ENCODE data around the gene ATF3. TPM values are rescaled to one million over a fixed set of nuclear protein-coding genes. Genes with fewer than 3 reads are reported as not detected.

Gene ATF3
- total and polyA plus RNA-seq, 2 of the 4 experiments (the other 2 are of a cell fraction) = 9.9 to 12.3 TPM

DNA sequence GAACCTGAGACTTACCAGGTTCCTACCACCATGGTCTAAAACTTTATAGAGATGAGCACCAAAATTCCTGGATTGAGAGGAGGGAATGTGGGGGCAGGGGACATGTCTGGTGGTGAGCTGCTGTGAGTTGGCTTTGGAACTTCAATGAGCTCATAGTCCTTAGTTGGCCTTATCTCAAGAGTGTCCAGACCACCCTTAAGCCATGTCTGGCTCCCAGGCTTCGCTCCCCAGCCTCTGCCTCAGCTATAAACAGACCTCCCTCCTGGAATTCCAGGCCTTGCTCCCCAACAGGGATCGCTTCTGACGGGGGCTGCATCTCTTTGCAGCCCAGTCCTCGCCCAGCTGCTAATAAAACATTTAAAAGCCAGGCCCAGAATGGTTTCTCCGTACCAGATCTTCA, 19.5 kb downstream of the ATF3 start:
- 34% methylated on average over 2 of the region's 5 CpGs; no CpG with 5 or more reads in 1 of the 2 experiments for WGBS, 2 experiments (ENCODE audit: extremely low coverage in 2 of 2, insufficient read length in 1 of 2)

More for the DNA sequence above, 19.5 kb downstream of the ATF3 start:
- peaks cover 3% of the 10 kb centered on the region; the same call in 1 of the 2 replicates for H4K20me1 ChIP-seq (ENCODE audit: insufficient read depth, low read length)
- no peak overlapping the region for H4K5ac ChIP-seq (ENCODE audit: low read depth, low read length)
- H3K4me3 ChIP-seq (ENCODE audit: insufficient read depth, low read depth, low read length) = no peak overlapping the region
- H2BK20ac ChIP-seq (ENCODE audit: low read depth, low read length) = no peak overlapping the region
- no peak overlapping the region for H3K18ac ChIP-seq (ENCODE audit: low read depth, low read length)
- H3K23ac ChIP-seq (ENCODE audit: low read depth, low read length) = no peak overlapping the region
- H2AK5ac ChIP-seq (ENCODE audit: low read depth, low read length) = no peak overlapping the region
- H3K9me1 ChIP-seq (ENCODE audit: insufficient read depth, low read length) = peaks cover 7% of the 10 kb centered on the region; the same call in 1 of the 2 replicates
- no peaks in the 10 kb centered on the region for H3K9me3 ChIP-seq (ENCODE audit: control insufficient read depth, insufficient read depth, low read length)
- H3K4me1 ChIP-seq (ENCODE audit: control insufficient read depth, insufficient read depth, low read length) = peaks cover 1% of the 10 kb centered on the region; the same call in 1 of the 2 replicates
- H2AFZ ChIP-seq (replicated peaks; ENCODE audit: low read length, poor library complexity) = no peak overlapping the region
- dilution Hi-C loops (cut with HindIII; ENCODE audit: low sequenced_read_pairs, unreplicated experiment) = no loop called here
- no peak overlapping the region for H3K4me2 ChIP-seq (ENCODE audit: low read depth, low read length)
- ATAC-seq (ENCODE audit: low read depth) (no peak), DNase-seq (no peak)
- H2BK120ac ChIP-seq (ENCODE audit: low read depth, low read length) = no peak overlapping the region
- H3K56ac ChIP-seq (ENCODE audit: extremely low read depth, insufficient read depth, low read length) = no peak overlapping the region
- CTCF ChIA-PET = no interaction called here
- H3K36me3 ChIP-seq (ENCODE audit: control insufficient read depth, insufficient read depth, low read length) = no peaks in the 10 kb centered on the region
- no peak overlapping the region for H2BK15ac ChIP-seq (ENCODE audit: low read depth, low read length)
- TF ChIP-seq, protein P1, sequence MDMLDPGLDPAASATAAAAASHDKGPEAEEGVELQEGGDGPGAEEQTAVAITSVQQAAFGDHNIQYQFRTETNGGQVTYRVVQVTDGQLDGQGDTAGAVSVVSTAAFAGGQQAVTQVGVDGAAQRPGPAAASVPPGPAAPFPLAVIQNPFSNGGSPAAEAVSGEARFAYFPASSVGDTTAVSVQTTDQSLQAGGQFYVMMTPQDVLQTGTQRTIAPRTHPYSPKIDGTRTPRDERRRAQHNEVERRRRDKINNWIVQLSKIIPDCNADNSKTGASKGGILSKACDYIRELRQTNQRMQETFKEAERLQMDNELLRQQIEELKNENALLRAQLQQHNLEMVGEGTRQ (IDR thresholded peaks at IDR 0.05; ENCODE audit: low read depth, low read length) = no peak
- no peak for TF ChIP-seq MAFK (IDR thresholded peaks at IDR 0.05; ENCODE audit: low read depth, low read length)
- TF ChIP-seq BHLHE40 (IDR thresholded peaks at IDR 0.05; ENCODE audit: low read depth, low read length) = no peak
- TF ChIP-seq RAD21 (IDR thresholded peaks at IDR 0.05; ENCODE audit: low read length) = no peak
- no peak for TF ChIP-seq RFX5 (IDR thresholded peaks at IDR 0.05; ENCODE audit: low read depth, low read length)
- no peak for TF ChIP-seq CEBPB (IDR thresholded peaks at IDR 0.05; ENCODE audit: low read depth, low read length)
- TF ChIP-seq FOS (IDR thresholded peaks at IDR 0.05; ENCODE audit: low read depth, low read length) = no peak
- TF ChIP-seq, protein P2, sequence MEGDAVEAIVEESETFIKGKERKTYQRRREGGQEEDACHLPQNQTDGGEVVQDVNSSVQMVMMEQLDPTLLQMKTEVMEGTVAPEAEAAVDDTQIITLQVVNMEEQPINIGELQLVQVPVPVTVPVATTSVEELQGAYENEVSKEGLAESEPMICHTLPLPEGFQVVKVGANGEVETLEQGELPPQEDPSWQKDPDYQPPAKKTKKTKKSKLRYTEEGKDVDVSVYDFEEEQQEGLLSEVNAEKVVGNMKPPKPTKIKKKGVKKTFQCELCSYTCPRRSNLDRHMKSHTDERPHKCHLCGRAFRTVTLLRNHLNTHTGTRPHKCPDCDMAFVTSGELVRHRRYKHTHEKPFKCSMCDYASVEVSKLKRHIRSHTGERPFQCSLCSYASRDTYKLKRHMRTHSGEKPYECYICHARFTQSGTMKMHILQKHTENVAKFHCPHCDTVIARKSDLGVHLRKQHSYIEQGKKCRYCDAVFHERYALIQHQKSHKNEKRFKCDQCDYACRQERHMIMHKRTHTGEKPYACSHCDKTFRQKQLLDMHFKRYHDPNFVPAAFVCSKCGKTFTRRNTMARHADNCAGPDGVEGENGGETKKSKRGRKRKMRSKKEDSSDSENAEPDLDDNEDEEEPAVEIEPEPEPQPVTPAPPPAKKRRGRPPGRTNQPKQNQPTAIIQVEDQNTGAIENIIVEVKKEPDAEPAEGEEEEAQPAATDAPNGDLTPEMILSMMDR (conservative IDR thresholded peaks at IDR 0.05; ENCODE audit: low read depth, low read length) = no peak
- TF ChIP-seq POLR2A (IDR thresholded peaks at IDR 0.05; ENCODE audit: low read depth, low read length) = no peak
- no peak for TF ChIP-seq NFE2L2 (IDR thresholded peaks at IDR 0.05; ENCODE audit: low read depth, low read length)
- no peak for TF ChIP-seq SMC3 (IDR thresholded peaks at IDR 0.05; ENCODE audit: low read depth, low read length)
- no peak for TF ChIP-seq RCOR1 (IDR thresholded peaks at IDR 0.05; ENCODE audit: insufficient replicate concordance, low read length)
- no peak for TF ChIP-seq CHD1 (IDR thresholded peaks at IDR 0.05; ENCODE audit: low read depth, low read length)
- TF ChIP-seq MAZ (IDR thresholded peaks at IDR 0.05; ENCODE audit: borderline replicate concordance, low read depth, low read length) = no peak
- TF ChIP-seq MXI1 (IDR thresholded peaks at IDR 0.05; ENCODE audit: borderline replicate concordance, low read depth, low read length) = no peak
- TF ChIP-seq, protein P3, sequence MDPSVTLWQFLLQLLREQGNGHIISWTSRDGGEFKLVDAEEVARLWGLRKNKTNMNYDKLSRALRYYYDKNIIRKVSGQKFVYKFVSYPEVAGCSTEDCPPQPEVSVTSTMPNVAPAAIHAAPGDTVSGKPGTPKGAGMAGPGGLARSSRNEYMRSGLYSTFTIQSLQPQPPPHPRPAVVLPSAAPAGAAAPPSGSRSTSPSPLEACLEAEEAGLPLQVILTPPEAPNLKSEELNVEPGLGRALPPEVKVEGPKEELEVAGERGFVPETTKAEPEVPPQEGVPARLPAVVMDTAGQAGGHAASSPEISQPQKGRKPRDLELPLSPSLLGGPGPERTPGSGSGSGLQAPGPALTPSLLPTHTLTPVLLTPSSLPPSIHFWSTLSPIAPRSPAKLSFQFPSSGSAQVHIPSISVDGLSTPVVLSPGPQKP (IDR thresholded peaks at IDR 0.05; ENCODE audit: borderline replicate concordance, low read depth, low read length) = no peak
- no peak overlapping the region for H4K8ac ChIP-seq (ENCODE audit: low read depth in 2 of 2, low read length in 2 of 2)
- H4K91ac ChIP-seq (ENCODE audit: insufficient read depth, low read depth, low read length) = no peak overlapping the region
- H3K27me3 ChIP-seq (ENCODE audit: control insufficient read depth, insufficient read depth, low read length) = peaks cover 14% of the 10 kb centered on the region
- no peak overlapping the region for H2BK5ac ChIP-seq (ENCODE audit: low read depth, low read length, poor library complexity, severe bottlenecking)
- POLR2A ChIA-PET (ENCODE audit: unreplicated experiment) = no interaction called here
- no peak overlapping the region for H3K4ac ChIP-seq (ENCODE audit: low read depth, low read length)
- no peak overlapping the region for H3K27ac ChIP-seq (ENCODE audit: insufficient read depth, low read length)
- H2AK9ac ChIP-seq (replicated peaks; ENCODE audit: low read depth, low read length, poor library complexity) = no peak overlapping the region
- no peaks in the 10 kb centered on the region for H3K79me1 ChIP-seq (ENCODE audit: low read depth in 1 of 2, low read length in 2 of 2)
- H3K14ac ChIP-seq (replicated peaks; ENCODE audit: low read depth, low read length) = no peak overlapping the region
- H3K9ac ChIP-seq (ENCODE audit: low read depth, low read length) = no peak overlapping the region
- BruUV-seq (replicated peaks) = no TSS peak
- in situ Hi-C loops (cut with MboI; ENCODE audit: low sequenced_read_pairs) = no loop called here
- intact Hi-C loops (cut with micrococcal nuclease) = no loop called here
